ENCODE results near the gene PHLDA3.

GRCh38 chr1:201486187-201486586, 17.2 kb upstream of the PHLDA3 start:
- TF ChIP-seq POLR2A (IDR thresholded peaks at IDR 0.05; ENCODE audit: low read depth, low read length) (no peak), POLR2AphosphoS5 (IDR thresholded peaks at IDR 0.05; ENCODE audit: low read depth, low read length) (no peak), TAF1 (IDR thresholded peaks at IDR 0.05; ENCODE audit: low read depth, low read length) (no peak), POU2F2 (IDR thresholded peaks at IDR 0.05; ENCODE audit: low read depth, low read length) (no peak), SPI1 (IDR thresholded peaks at IDR 0.05; ENCODE audit: low read depth, low read length) (no peak), PAX5 (IDR thresholded peaks at IDR 0.05; ENCODE audit: insufficient read depth, low read length, severe bottlenecking) (no peak)

Data from GM12891 (cell line).